ENCODE results near the gene ENOX2.
A peak's percentile ranks its signal among the peaks of the same experiment; 100 is the strongest.

The ENOX2 gene

GRCh38 chrX:130645955-130646583 is 256.9 kb downstream of the ENOX2 start:
- no peak for DNase-seq (ENCODE audit: low spot score)

- no peak for DNase-seq (ENCODE audit: low spot score)
These were observed 265.4 kb downstream of the ENOX2 start for GRCh38 chrX:130637591-130637990.

GRCh38 chrX:130636277-130636676 is 266.7 kb downstream of the ENOX2 start:
- no peak for DNase-seq (ENCODE audit: low spot score)

GRCh38 chrX:130631011-130631410 is 272.0 kb downstream of the ENOX2 start:
- no peak for DNase-seq (ENCODE audit: low spot score)

GRCh38 chrX:130628516-130628915 is 274.5 kb downstream of the ENOX2 start:
- DNase-seq (ENCODE audit: low spot score) = no peak

- DNase-seq (ENCODE audit: low spot score) = no peak
These were observed 276.5 kb downstream of the ENOX2 start for GRCh38 chrX:130626521-130626920.

- peak; percentile 2 for DNase-seq (ENCODE audit: low spot score)
These were observed 277.6 kb downstream of the ENOX2 start for GRCh38 chrX:130625386-130625785.

DNA sequence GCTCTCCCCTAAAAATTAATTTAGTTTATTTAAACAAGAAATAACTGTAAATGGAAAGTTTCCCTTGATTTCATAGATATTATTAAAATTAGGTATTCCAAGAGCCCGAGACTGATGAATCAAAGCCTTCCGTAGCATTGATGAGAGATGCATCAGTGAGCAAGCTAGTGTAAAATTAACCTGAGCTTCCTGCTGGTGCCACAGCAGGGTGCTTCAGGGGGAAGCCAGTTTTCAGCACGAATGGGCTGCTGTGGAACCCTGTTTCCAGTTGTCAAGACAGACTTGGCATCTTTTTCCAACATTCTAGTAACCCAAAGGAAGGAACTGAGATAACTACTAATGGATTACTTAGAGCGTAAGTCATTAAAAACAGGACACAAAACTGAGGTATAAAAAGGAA is 279.5 kb downstream of the ENOX2 start:
- DNase-seq (ENCODE audit: low spot score) = no peak

- DNase-seq (ENCODE audit: low spot score) = no peak
These were observed 287.1 kb downstream of the ENOX2 start for GRCh38 chrX:130615941-130616340.

DNA sequence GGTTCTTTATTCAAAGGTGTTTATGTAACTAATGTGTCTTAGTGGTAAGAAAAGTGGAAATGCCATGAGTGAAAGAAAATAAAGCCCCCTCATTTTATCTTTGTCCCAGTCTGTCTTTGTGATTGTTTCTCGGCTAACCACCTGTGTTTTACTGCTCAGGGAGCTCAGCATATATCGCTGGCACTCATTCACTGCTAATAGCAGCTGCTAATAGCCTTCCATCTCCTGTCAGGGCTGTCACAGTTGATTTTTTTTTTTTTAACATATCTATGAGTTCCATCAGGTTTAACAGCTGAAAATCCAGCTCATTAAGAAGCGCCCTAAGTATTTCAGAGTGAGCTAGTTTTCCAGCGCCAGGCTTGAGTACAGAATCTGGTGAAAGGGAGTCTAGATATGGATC is 295.6 kb downstream of the ENOX2 start:
- DNase-seq (ENCODE audit: low spot score) = no peak

GRCh38 chrX:130606425-130606824 is 296.6 kb downstream of the ENOX2 start:
- DNase-seq (ENCODE audit: low spot score) = no peak

GRCh38 chrX:130604882-130605281 is 298.1 kb downstream of the ENOX2 start:
- no peak for DNase-seq (ENCODE audit: low spot score)

DNA sequence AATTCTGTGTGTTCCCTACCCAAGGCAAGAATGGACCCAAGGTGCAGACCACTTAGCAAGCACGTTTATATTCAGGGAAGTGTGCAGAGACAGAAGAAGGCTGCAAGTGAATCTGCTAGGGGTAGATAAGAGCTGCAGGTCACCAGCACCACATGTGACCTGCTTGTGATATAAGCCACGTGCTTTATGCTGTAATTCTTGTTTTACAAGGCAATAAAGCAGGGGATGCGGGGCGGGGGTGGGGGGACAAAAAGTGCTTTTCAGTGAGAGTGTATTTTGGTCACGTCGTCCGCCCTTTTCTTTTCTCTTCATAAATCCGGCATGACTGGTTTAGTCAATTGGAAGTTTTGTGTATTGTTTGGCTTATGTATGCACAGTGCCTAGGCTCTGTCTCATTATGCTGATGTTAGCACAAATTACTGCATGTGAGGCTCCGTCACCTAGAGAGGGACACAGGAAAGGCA is 308.5 kb downstream of the ENOX2 start:
- DNase-seq (ENCODE audit: low spot score) = no peak

DNA sequence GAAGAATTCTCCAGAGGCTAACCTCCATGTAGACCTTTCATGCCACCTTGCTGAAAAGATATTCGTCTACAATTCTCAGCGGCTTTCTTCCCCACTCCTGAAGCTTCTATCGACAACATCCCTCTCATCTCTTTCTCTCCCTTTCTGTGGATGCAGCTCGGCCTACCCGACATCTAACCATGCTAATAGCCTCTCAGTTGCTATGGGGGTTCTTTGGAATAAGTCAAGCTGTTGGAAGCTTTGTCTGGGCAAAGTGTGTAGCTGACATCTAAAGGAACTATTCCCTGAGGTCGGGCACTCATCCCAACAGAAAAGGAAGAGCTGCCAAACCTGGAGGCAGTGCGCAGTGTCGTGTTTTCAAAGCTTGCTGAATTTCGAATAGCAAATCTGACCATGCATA is 309.1 kb downstream of the ENOX2 start:
- no peak for DNase-seq (ENCODE audit: low spot score)

- no peak for DNase-seq (ENCODE audit: low spot score)
These were observed 310.8 kb downstream of the ENOX2 start for GRCh38 chrX:130592204-130592603.

DNA sequence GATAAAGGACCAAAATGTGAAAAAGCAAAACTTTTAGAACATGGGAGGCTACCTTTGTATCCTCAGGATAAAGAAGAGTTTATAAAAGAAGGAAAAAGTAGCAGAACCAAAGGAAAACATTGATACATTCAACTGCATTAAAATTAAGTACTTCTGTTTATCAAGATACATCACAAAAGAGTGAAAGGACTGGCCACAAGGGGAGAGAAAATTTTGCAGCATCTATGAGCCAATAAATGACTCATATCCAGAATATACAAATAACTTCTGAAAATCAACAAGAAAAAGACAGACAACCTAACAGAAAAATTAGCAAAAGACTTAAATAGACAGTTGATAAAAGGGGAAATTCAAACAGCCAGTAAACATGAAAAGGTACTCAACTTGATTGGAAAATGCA is 324.1 kb downstream of the ENOX2 start:
- no peak for DNase-seq (ENCODE audit: low spot score)

GRCh38 chrX:130577431-130577830 is 325.6 kb downstream of the ENOX2 start:
- no peak for DNase-seq (ENCODE audit: low spot score)

DNA sequence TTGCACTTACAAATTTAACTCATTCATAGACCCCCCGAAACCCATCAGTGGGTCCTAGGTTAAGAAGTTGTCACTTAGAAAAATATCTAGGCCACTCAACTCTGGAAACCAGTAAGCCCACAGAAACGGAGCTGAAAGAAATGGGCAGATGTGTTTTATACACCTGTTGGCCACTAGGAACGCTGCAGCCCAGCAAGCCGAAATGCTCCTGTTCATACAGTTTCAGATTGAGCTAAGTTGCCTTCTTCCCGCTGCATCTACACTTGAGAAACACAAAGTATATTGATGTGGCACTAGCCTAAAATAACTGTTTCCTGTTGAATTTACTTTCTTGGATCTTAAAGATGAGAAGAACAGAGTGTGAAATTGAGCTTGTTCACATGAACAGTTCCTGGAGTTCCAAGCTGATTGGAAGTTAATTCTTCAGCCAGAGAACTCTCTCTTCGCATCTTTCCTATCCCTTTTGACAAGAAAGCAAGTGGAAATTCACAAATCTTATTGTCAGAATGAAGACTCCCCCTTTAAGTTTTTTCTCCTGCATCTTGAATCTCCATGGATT is 327.1 kb downstream of the ENOX2 start:
- peak; percentile 37 for DNase-seq (ENCODE audit: low spot score)
